Stomach (tissue), 9 donors: ENCODE results near the gene FAM83D. TPM values are rescaled to one million over a fixed set of nuclear protein-coding genes. Genes with fewer than 3 reads are reported as not detected.

Experiments
- DNase-seq, 2 donors: peaks; one replicate each; pipeline versions ENCODE4 v3.0.0 to v3.0.0-alpha.2; 2013 to 2019
- H3K27ac ChIP-seq, 5 donors: fragments of 200-600 bp in 4 of 5; sonication (generic) in 4 of 5; one replicate each; pipeline ENCODE4 v1.5.1; 2013 to 2019; ENCODE audit warnings: mild to moderate bottlenecking in 1 of 5, moderate library complexity in 1 of 5
- H3K27me3 ChIP-seq, 3 donors: fragments of 200-600 bp; sonication (generic); one replicate each; pipeline ENCODE4 v1.5.1; 2017 to 2019; ENCODE audit warnings: mixed run types in 1 of 3
- H3K36me3 ChIP-seq, 4 donors: fragments of 200-600 bp; sonication (generic); 1 replicate in 3 of 4; 2 replicates in 1 of 4; pipeline ENCODE4 v1.5.1; 2016 to 2019
- H3K4me1 ChIP-seq, 4 donors: fragments of 200-600 bp; sonication (generic); one replicate each; pipeline ENCODE4 v1.5.1; 2016 to 2019
- H3K4me3 ChIP-seq, 4 donors: fragments of 200-600 bp; sonication (generic) in 3 of 4; one replicate each; pipeline ENCODE4 v1.5.1; 2016 to 2019; ENCODE audit warnings: mild to moderate bottlenecking in 1 of 4
- H3K9me3 ChIP-seq, 4 donors: fragments of 200-600 bp; sonication (generic); one replicate each; pipeline ENCODE4 v1.5.1; 2016 to 2019
- CTCF ChIP-seq, 7 experiments: fragments of 450-650 bp in 4 of 7; fragments of 200-600 bp in 3 of 7; sonication (generic) in 3 of 7; IDR thresholded peaks; one replicate each; pipeline ENCODE4 v1.5.1; 2016 to 2019; ENCODE audit warnings: antibody characterized with exemption in 7 of 7, control low read depth in 2 of 7, mild to moderate bottlenecking in 1 of 7
- EP300 ChIP-seq: sonication (generic); formaldehyde crosslinking; IDR thresholded peaks from one replicate; pipeline ENCODE4 v1.6.1; 2017; ENCODE audit warnings: antibody characterized with exemption
- POLR2A ChIP-seq, 4 donors: fragments of 450-650 bp; IDR thresholded peaks; one replicate each; pipeline ENCODE4 v1.6.1; 2016; ENCODE audit warnings: antibody characterized with exemption in 4 of 4, control low read depth in 2 of 4, mild to moderate bottlenecking in 1 of 4, moderate library complexity in 1 of 4
- POLR2AphosphoS5 ChIP-seq, 3 donors: sonication (generic); formaldehyde crosslinking; IDR thresholded peaks; one replicate each; pipeline ENCODE4 v1.6.1; 2016; ENCODE audit warnings: antibody characterized with exemption in 3 of 3
- WGBS, 5 donors: extraction: QIAGEN DNeasy Blood & Tissue Kit in 3 of 5; methylation state at CpG; one replicate each; pipeline versions ENCODE4 v1.1.5 to v1.1.7; 2013 to 2018; 5-methylcytosine and 5-hydroxymethylcytosine counted together
- intact Hi-C: fragments of 100-400 bp; cut with DNase I; formaldehyde crosslinking; loops from one replicate; pipeline ENCODE4 v1.15.1; 2023; ENCODE audit warnings: low total_unique reads
- polyA plus RNA-seq, 3 donors: library from polyadenylated mRNA; stranded (reverse); fragments of 200-250 nt; gene quantifications; one replicate each; pipeline ENCODE4 v1.2.3, GENCODE V29; 2013
- total RNA-seq, 5 donors: library from RNA; depleted of rRNA; stranded (reverse); fragments of >200 nt; gene quantifications; one replicate each; pipeline versions ENCODE4 v1.1.0 to v1.2.3, GENCODE V29; 2014 to 2016
- donor health status: healthy with polysubstance abuse.
- donor health status: Bipolar disorder and iron deficiency.
- donor health status: healthy.

FAM83D gene
- total and polyA plus RNA-seq, 8 donors: 2.0 to 289 (median 27.8) TPM

GRCh38 chr20:38897267-38897666 is 28.9 kb upstream of the FAM83D start:
- peaks cover 0 to 4% (median under 1%) of the 10 kb centered on the region in 4 donors for H3K36me3 ChIP-seq
- peaks cover 0 to 21% (median 3%) of the 10 kb centered on the region in 3 donors for H3K27me3 ChIP-seq
- intact Hi-C loops: no loop called here
- H3K4me1 ChIP-seq: peaks cover 0 to 16% (median 12%) of the 10 kb centered on the region in 4 donors
- H3K9me3 ChIP-seq: no peaks in the 10 kb centered on the region
- TF ChIP-seq POLR2A (IDR thresholded peaks at IDR 0.05) (no peak), CTCF (IDR thresholded peaks at IDR 0.05) (no peak), EP300 (no peak), POLR2AphosphoS5 (IDR thresholded peaks at IDR 0.05) (no peak)
- no peak overlapping the region for H3K27ac ChIP-seq
- WGBS, 5 donors: 80 to 92% (median 84%) methylated on average over 4 of the region's 4 CpGs
- no peak for DNase-seq
- no peak overlapping the region for H3K4me3 ChIP-seq

- Histone ChIP-seq H3K4me1 (no peaks in the 10 kb centered on the region), H3K4me3 (no peak overlapping the region), H3K9me3 (peaks cover 0 to 17% (median 11%) of the 10 kb centered on the region in 4 donors), H3K27ac (no peak overlapping the region), H3K27me3 (no peaks in the 10 kb centered on the region), H3K36me3 (peaks cover 0 to 25% (median 8%) of the 10 kb centered on the region in 4 donors)
- no peak for DNase-seq
- intact Hi-C loops: no loop called here
- TF ChIP-seq EP300 (no peak), POLR2A (IDR thresholded peaks at IDR 0.05) (no peak), CTCF (IDR thresholded peaks at IDR 0.05) (no peak), POLR2AphosphoS5 (IDR thresholded peaks at IDR 0.05) (no peak)
- 80 to 91% (median 85%) methylated on average over 13 of the region's 13 CpGs for WGBS, 5 donors
Observed at GRCh38 chr20:38900606-38901005, 25.6 kb upstream of the FAM83D start.

GRCh38 chr20:38902601-38903000 is 23.6 kb upstream of the FAM83D start:
- no peak for TF ChIP-seq EP300
- no peak for TF ChIP-seq CTCF (IDR thresholded peaks at IDR 0.05)
- no peak for TF ChIP-seq POLR2AphosphoS5 (IDR thresholded peaks at IDR 0.05)
- no peak for TF ChIP-seq POLR2A (IDR thresholded peaks at IDR 0.05)
- Histone ChIP-seq H3K36me3 (peaks cover 0 to 29% (median 11%) of the 10 kb centered on the region in 4 donors), H3K4me1 (no peaks in the 10 kb centered on the region), H3K9me3 (peaks cover 0 to 19% (median 14%) of the 10 kb centered on the region in 4 donors), H3K4me3 (no peak overlapping the region), H3K27me3 (no peaks in the 10 kb centered on the region), H3K27ac (no peak overlapping the region)
- no peak for DNase-seq
- intact Hi-C loops: no loop called here
- WGBS, 5 donors: 89 to 93% (median 91%) methylated on average over 7 to 8 of the region's 8 CpGs

GRCh38 chr20:38903335-38903734 is 22.9 kb upstream of the FAM83D start:
- H3K36me3 ChIP-seq: peaks cover 0 to 34% (median 18%) of the 10 kb centered on the region in 4 donors
- no peaks in the 10 kb centered on the region for H3K27me3 ChIP-seq
- intact Hi-C loops: no loop called here
- H3K27ac ChIP-seq: no peak overlapping the region
- WGBS, 5 donors: 40 to 68% (median 45%) methylated on average over 5 of the region's 5 CpGs
- H3K4me3 ChIP-seq: no peak overlapping the region
- DNase-seq: no peak
- no peaks in the 10 kb centered on the region for H3K4me1 ChIP-seq
- peaks cover 0 to 19% (median 14%) of the 10 kb centered on the region in 4 donors for H3K9me3 ChIP-seq
- TF ChIP-seq POLR2A (IDR thresholded peaks at IDR 0.05) (no peak), POLR2AphosphoS5 (IDR thresholded peaks at IDR 0.05) (no peak), CTCF (IDR thresholded peaks at IDR 0.05) (no peak)
